Suppressor macrophage treated with lipopolysaccharide for 1 hour (primary cell): Measurements from ENCODE around the gene SLC39A11.
A peak's percentile ranks its signal among the peaks of the same experiment; 100 is the strongest.
"Not testable (repeated sequence)": the region's sequence is repeated elsewhere in the genome, so short reads cannot be mapped to it uniquely, and the experiment has no call there.

Source experiments
- DNase-seq, 3 donors: peaks; one replicate each; pipeline ENCODE4 v3.0.0-alpha.2; 2020 to 2022

SLC39A11 gene

GRCh38 chr17:72734613-72735012 is 357.9 kb downstream of the SLC39A11 start:
- no peak for DNase-seq

GRCh38 chr17:72733619-72734282 is 358.7 kb downstream of the SLC39A11 start:
- DNase-seq: peak; percentile 29 to 47 (median 35)

- DNase-seq: no peak
These were observed 359.4 kb downstream of the SLC39A11 start for GRCh38 chr17:72732893-72733618.

DNA sequence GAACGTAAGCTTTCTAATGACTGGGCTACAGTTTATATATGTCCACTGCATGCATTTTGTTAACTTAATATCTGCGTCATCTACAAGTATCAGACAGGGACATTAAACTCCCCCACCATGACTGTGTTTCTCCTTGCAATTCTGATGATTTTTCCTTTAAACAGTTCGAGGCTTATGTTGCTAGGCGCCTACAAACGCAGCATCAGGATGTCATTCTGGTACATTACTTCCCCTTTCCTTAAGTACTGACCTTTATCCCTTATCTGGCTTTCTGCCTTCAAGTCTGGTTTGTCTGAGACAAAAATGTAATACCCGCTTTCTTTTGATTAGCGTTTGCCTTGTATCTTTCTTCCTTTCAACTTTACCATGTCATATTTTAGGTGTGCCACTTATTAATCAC is 362.4 kb downstream of the SLC39A11 start:
- DNase-seq: peak; percentile 44 to 57 (median 50)

DNA sequence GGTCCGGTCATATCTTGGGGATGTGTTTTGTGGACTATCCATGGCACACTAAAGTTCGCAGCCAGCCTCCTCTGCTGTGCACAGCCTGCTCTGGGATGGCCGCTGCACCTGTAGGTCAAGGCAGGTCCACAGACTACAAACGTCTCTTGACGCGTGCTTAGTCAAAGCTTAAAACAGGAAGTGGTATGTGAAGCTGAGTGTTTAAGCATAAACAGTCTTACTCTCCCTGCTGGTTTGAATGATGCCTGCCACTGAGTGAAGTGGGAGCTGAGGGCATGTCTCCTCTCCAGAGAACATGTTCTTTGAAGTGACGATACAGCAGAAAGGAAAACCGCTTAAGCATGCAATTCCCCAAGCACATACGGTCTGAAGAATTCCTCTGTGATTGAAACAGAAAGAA is 365.6 kb downstream of the SLC39A11 start:
- DNase-seq: peak; percentile 34 to 58 (median 37)

DNA sequence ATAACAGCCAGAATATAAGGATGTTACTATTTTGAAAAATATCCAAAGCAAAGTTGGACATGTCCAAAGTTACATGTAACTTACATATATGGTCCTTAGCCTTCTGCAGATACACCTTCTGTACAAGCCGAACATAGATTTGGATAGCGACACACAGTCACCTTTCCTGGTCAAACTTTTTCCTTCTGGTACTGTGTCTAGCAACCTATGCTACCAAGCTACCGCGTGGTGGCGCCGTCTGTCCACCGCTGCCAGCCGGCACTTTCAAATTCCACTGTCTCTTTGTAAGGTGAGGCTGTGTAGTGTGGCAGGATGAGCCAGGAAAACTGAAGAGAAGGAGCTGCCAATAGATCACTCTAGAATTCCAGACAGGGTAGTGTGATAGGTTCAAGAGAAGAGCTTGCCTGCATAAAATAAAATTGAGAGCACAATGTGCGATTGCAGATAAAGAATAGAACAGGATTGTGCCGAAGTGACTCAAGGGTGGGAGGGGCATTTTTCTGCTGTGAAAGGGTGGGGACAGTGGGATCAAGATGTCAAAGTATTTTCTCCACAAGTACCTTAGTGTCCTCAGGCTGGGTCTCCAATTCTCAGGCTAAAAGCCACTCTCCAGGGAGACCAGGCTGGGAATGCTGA is 366.9 kb downstream of the SLC39A11 start:
- peak; percentile 37 to 55 (median 47) for DNase-seq

- DNase-seq: peak; percentile 62 to 79 (median 69)
These were observed 368.2 kb downstream of the SLC39A11 start for GRCh38 chr17:72724267-72724666.

GRCh38 chr17:72723711-72724110 is 368.8 kb downstream of the SLC39A11 start:
- no peak for DNase-seq

DNA sequence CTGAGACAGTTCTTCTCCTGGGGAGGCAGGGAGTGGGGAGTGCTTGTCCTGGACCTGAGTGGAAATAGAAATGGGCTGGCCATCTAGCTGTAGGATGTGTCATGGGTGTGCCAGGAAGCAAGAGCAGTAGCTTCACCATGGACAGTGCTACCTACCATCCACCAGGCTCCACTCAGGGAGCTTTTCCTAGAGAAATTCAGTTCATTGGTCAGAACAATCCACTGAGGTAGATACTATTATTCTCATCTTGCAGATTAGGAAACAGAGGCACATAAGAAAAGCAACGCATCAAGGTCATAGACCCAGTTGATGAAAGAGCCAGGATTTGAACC is 372.0 kb downstream of the SLC39A11 start:
- DNase-seq: no peak

- peak; percentile 63 to 70 (median 64) for DNase-seq
These were observed 372.7 kb downstream of the SLC39A11 start for GRCh38 chr17:72719578-72720493.

- DNase-seq: no peak
These were observed 373.3 kb downstream of the SLC39A11 start for GRCh38 chr17:72719206-72719577.

DNA sequence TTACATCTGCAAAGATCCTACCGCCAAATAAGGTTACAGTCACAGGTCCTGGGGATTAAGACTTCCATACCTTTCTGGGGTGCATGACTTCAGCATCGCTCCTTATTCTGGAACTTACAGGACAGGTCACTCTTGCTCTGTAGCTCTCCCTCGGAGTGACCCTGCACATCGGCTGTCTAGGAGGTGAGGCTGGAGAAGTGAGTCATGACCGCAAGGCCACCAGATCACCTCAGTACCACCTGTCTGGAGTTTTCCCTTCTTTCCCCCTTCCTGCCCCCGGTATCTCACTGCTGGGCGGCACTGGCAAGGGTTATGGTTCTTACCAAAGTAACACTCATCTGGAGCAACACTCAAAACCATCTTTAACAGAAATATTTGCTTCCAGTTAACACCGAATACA is 374.8 kb downstream of the SLC39A11 start:
- no peak for DNase-seq

DNA sequence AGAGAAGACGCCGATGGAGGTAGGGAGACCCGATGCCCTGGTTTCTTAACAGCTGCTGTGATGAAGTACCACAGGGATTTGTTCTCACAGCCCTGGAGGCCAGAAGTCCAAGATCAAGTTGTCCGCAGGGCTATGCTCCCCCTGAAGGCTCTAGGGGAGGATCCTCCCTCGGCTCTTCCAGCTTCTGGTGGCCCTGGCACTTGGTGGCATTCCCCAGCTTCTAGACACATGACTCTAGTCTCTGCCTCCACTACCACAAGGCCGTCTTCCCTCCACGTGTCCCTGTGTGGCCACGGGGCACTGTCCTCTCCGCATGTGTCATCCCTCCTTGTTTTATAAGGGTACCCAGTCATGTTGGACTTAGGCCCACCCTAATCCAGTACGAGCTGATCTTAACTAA is 375.2 kb downstream of the SLC39A11 start:
- DNase-seq: no peak

GRCh38 chr17:72715906-72716572 is 376.4 kb downstream of the SLC39A11 start:
- no peak for DNase-seq

DNA sequence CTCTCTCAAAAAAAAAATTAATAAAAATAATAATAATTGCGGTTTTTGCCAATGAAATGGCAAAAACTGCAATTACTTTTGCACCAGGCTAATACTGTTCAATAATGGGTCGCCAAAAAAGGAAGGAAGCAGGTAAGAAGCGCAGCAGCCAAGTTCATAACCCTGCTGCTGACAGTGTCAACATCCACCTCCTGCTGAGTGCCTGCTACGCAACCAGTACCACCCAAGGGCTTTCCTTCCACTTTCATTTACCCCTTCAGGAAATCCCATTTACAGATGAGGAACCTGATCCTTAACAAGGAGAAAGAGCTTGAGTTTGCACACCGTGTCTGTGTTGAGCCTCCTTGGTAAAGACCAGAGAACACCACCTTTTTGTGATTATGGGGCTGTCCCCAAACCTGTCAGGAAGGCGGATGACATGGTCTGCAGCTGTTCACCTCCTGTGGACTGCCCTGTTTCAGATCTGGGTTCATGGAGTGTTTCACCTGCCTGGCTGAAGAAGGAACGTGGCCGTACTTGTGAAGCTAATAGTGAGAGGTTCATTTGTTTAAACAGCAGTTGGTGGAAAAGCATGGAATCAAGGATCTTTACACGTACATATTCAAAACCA is 378.0 kb downstream of the SLC39A11 start:
- no peak for DNase-seq

DNA sequence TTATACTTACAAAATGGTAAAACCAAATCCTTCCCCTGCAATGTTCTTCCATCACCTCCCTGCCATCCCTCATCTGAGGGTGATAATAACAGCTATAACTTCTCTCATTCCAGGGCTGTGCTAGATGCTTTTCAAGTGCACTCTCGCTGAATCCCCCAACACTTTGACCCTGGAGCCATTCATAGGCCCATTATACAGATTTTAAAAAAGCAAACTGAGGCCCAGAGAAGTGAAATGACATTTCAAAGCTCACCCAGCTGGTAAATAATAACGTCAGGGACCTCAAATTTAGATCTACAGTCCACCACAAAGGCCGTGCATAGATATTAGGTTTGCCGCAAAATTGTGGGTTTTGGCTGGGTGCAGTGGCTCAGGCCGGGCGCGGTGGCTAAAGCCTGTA is 378.8 kb downstream of the SLC39A11 start:
- DNase-seq: no peak

DNA sequence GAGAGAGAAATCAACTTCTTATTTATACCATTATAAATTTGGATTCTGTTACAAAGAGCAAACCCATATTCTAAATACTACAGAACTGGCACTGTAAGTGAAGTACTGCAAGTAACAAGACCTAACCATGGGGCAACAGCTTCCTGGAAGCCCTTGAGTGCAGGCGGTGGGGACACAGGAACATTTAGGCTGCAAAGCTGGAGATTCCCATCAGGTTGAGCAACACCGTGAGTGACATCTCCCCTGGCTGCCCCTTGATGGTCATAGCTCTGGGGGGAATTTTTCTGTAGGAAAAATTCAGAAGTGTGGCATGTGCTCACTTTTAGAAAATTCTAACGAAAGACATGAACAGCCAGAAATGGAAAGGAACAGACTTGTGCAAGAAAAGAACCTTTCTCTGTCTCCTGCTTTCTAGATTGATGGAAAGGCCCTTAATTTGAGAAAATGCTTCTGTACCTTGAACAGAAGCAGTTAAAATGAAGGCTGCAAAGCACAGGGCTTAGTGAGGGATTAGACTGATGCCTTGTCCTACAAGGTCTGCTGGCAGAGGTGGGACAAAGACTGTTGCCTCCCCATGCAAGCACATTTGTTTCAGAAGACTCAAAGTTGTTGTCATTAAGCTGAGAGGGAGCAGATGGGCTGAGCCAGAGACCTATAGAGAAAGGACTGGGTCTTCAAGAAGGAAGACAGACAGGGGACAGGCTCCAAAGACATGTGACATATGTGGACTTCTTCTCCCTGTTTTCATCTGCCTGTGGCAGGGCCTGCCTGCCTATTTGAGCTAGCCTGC is 380.8 kb downstream of the SLC39A11 start:
- peak; percentile 56 to 72 (median 70) for DNase-seq

DNA sequence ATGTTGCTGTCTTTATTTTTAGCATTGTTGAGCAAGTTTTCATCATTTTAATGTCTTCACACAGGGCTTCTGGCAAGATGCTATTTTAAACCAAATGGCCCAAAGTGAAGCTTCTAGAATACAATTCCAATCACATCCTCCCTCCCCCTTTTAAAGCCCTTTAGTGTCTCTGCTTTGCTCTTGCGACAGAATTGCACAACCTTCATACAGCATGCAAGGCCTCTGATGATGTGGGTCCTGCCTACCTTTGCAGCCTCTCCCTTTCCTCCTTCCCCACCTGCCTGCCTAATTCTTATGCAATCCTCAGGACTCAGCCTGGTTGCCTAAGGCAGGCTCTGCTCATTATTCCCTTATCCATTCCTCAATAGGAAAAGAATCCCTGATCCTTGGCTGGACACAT is 381.7 kb downstream of the SLC39A11 start:
- no peak for DNase-seq

DNA sequence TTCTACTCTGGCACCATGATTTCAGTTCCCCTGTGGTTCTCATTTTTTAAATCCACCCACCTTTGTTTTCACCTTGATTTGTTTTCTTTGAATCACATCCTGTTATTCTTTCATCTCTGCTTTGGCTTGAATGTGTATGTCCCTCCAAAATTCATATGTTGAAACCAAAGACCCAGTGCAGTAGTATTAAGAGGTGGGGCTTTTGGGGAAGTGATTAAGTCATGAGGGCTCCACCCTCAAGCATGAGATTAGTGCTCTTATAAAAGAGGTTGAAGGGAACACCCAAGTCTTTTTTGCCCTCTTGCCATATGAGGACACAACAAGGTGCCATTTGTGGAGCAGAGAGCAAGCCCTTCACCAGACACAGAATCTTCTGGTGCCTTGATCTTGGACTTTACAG is 382.3 kb downstream of the SLC39A11 start:
- DNase-seq: no peak

- not testable (repeated sequence) for DNase-seq
These were observed 383.8 kb downstream of the SLC39A11 start for GRCh38 chr17:72708682-72709081.

GRCh38 chr17:72707881-72708280 is 384.6 kb downstream of the SLC39A11 start:
- DNase-seq: no peak
